ENCODE data around the gene STING1. TPM values are rescaled to one million over a fixed set of nuclear protein-coding genes. Genes with fewer than 3 reads are reported as not detected.

STING1 gene
- total RNA-seq, 1 experiment from 2014 or later, result 0.48 TPM

- no peak overlapping the region for H2BK12ac ChIP-seq (ENCODE audit: insufficient read length, low read depth, low read length)
- no peaks in the 10 kb centered on the region for H3K4me1 ChIP-seq (ENCODE audit: insufficient read depth, low read length)
- H3K14ac ChIP-seq (ENCODE audit: insufficient read depth, low read length), result no peak overlapping the region
- no peak overlapping the region for H3K9ac ChIP-seq (ENCODE audit: extremely low read depth, insufficient read length, low read length)
- Mint-ChIP-seq H3K27ac (no peak overlapping the region), H3K9me3 (no peaks in the 10 kb centered on the region), H3K27me3 (ENCODE audit: low read depth) (no peaks in the 10 kb centered on the region), H3K4me3 (no peak overlapping the region), H3K36me3 (ENCODE audit: insufficient read depth in 1 of 3, low read depth in 3 of 3) (peaks cover 7 to 51% (median 29%) of the 10 kb centered on the region in 3 experiments; a peak in 6 of 7 replicates), H3K4me1 (no peaks in the 10 kb centered on the region)
- H2BK15ac ChIP-seq (ENCODE audit: low read depth, low read length), result no peak overlapping the region
- no peak overlapping the region for H2AFZ ChIP-seq (ENCODE audit: low read length)
- no peak overlapping the region for H4K5ac ChIP-seq (ENCODE audit: insufficient read length, low read depth, low read length)
- no peak overlapping the region for H2AK5ac ChIP-seq (ENCODE audit: insufficient read length, low read length)
- H2BK5ac ChIP-seq (ENCODE audit: insufficient read length, low read length), result no peak overlapping the region
- no peaks in the 10 kb centered on the region for H3K79me1 ChIP-seq (ENCODE audit: insufficient read depth, low read depth, low read length, poor library complexity, severe bottlenecking)
- H3K23me2 ChIP-seq (ENCODE audit: insufficient read length, low read depth, low read length, poor library complexity, severe bottlenecking), result no peaks in the 10 kb centered on the region
- no peak for DNase-seq
- no peak overlapping the region for H2BK20ac ChIP-seq (ENCODE audit: low read depth, low read length, poor library complexity, severe bottlenecking)
- no CpG with 5 or more reads among the region's 2 CpGs for WGBS (ENCODE audit: extremely low coverage, insufficient read length, low lambda C conversion rate)
- H4K91ac ChIP-seq (ENCODE audit: insufficient read length, low read depth, low read length), result no peak overlapping the region
- no peak overlapping the region for H2BK120ac ChIP-seq (ENCODE audit: low read depth, low read length, poor library complexity, severe bottlenecking)
- no peaks in the 10 kb centered on the region for H3K27me3 ChIP-seq (ENCODE audit: insufficient read depth, low read length)
- H3K79me2 ChIP-seq (ENCODE audit: insufficient read depth, low read length), result no peaks in the 10 kb centered on the region
- no peak overlapping the region for H3K4me2 ChIP-seq (ENCODE audit: insufficient read depth, insufficient read length, low read length)
- no peak overlapping the region for H3K56ac ChIP-seq (ENCODE audit: insufficient read length, low read depth, low read length)
- no peak overlapping the region for H3K18ac ChIP-seq (ENCODE audit: insufficient read length, low read depth, low read length)
- H3K27ac ChIP-seq (ENCODE audit: insufficient read length, low read depth, low read length), result no peak overlapping the region
- no peak overlapping the region for H3T11ph ChIP-seq (ENCODE audit: low read length)
- H3K23ac ChIP-seq (ENCODE audit: insufficient read length, low read depth, low read length), result no peak overlapping the region
- no peaks in the 10 kb centered on the region for H3K9me3 ChIP-seq (ENCODE audit: control insufficient read depth, low read depth, low read length)
- no peaks in the 10 kb centered on the region for H4K20me1 ChIP-seq (ENCODE audit: control insufficient read depth, insufficient read depth, insufficient read length)
- no peak for TF ChIP-seq CTCF (conservative IDR thresholded peaks at IDR 0.05)
- no peak overlapping the region for H3K4ac ChIP-seq (ENCODE audit: low read depth, low read length)
- H4K8ac ChIP-seq (replicated peaks; ENCODE audit: insufficient read length, low read depth, low read length), result no peak overlapping the region
Observed at GRCh38 chr5:139430015-139430414, 52.5 kb downstream of the STING1 start.

All from H9 (cell line).